Activated CD8-positive, alpha-beta T cell treated with anti-CD3 and anti-CD28 coated beads for 36 hours (primary cell): ENCODE measurements around the gene SLC16A6. TPM values are rescaled to one million over a fixed set of nuclear protein-coding genes. Genes with fewer than 3 reads are reported as not detected.
"Not testable (repeated sequence)": the region's sequence is repeated elsewhere in the genome, so short reads cannot be mapped to it uniquely, and the experiment has no call there.

Source experiments
- ATAC-seq: fragments of 200-7000 bp; cut with Tn5 transposase; one replicate; pipeline ENCODE4 v1.10.0; 2021; ENCODE audit warnings: mild to moderate bottlenecking, moderate library complexity
- CTCF ChIA-PET: fragments of 350-600 bp; sonication (Branson Sonifier 250); formaldehyde crosslinking; loops from one replicate; lab custom pipeline; 2021; ENCODE audit warnings: antibody characterized with exemption; lab: Charles Lee
- POLR2A ChIA-PET: fragments of 350-600 bp; sonication (Branson Sonifier 250); formaldehyde crosslinking; loops from one replicate; lab custom pipeline; 2021; ENCODE audit warnings: antibody characterized with exemption; lab: Charles Lee
- DNase-seq: peaks from one replicate; pipeline ENCODE4 v3.0.0-alpha.2; 2020
- H3K27ac Mint-ChIP-seq: one replicate; pipeline ENCODE4 v1.8.0; 2021; ENCODE audit warnings: mild to moderate bottlenecking, mixed read lengths
- H3K27me3 Mint-ChIP-seq: one replicate; pipeline ENCODE4 v1.8.0; 2021; ENCODE audit warnings: mixed read lengths
- H3K36me3 Mint-ChIP-seq: one replicate; pipeline ENCODE4 v1.8.0; 2021; ENCODE audit warnings: low read depth, mixed read lengths
- H3K4me1 Mint-ChIP-seq: one replicate; pipeline ENCODE4 v1.8.0; 2021; ENCODE audit warnings: low read depth, mixed read lengths
- H3K4me3 Mint-ChIP-seq: one replicate; pipeline ENCODE4 v1.8.0; 2021; ENCODE audit warnings: mild to moderate bottlenecking, moderate library complexity, mixed read lengths
- H3K9me3 Mint-ChIP-seq: one replicate; pipeline ENCODE4 v1.8.0; 2021; ENCODE audit warnings: mixed read lengths
- CTCF ChIP-seq: fragments of 200-600 bp; IDR thresholded peaks from one replicate; pipeline ENCODE4 v1.8.0; 2022; ENCODE audit warnings: antibody characterized with exemption, mild to moderate bottlenecking
- intact Hi-C: fragments of 100-400 bp; cut with micrococcal nuclease; formaldehyde crosslinking; loops from one replicate; pipeline ENCODE4 v1.10.0; 2022
- total RNA-seq, 2 experiments: library from RNA; stranded (reverse); gene quantifications; one replicate each; pipeline ENCODE4 v1.2.3, GENCODE V29; 2021

Gene SLC16A6
- 1 to 10 TPM; 2.3 to 2.8 TPM for total RNA-seq

GRCh38 chr17:68290955-68291835 lies at the start of gene SLC16A6, which contains the start of gene ARSG:
SLC16A6 (minus strand) TSS chr17:68291127; CDS start chr17:68278320, 12,807 bp downstream.
ARSG (plus strand) TSS chr17:68291495; CDS start chr17:68307494, 15,999 bp downstream.
- ChIA-PET CTCF (interaction anchor here (0.9 to 3.3 kb wide), 8 partner anchors 28 to 146 kb away, joined by 3 to 23 read pairs (median 6); no protein-coding TSS in a partner anchor), POLR2A (interaction anchor here (0.5 to 4.0 kb wide), 30 partner anchors 13 to 211 kb away, joined by 3 to 31 read pairs (median 4); partner anchors contain the start of genes AMZ2 and WIPI1)
- peak within 1 kb of the TSS; percentile 96 for H3K27ac Mint-ChIP-seq
- no peaks in the 10 kb centered on the region for H3K27me3 Mint-ChIP-seq
- TF ChIP-seq CTCF, result no peak
- H3K9me3 Mint-ChIP-seq, result no peaks in the 10 kb centered on the region
- peak within 1 kb of the TSS; percentile 94 for H3K4me3 Mint-ChIP-seq
- peaks cover 4% of the 10 kb centered on the region for H3K36me3 Mint-ChIP-seq
- intact Hi-C loops, result loop anchor here (5.0 to 10.0 kb wide), 2 partner anchors 66 to 144 kb away; no protein-coding TSS in a partner anchor
- DNase-seq (peak; percentile 89), ATAC-seq (peak; percentile 52)
- peaks cover 56% of the 10 kb centered on the region for H3K4me1 Mint-ChIP-seq

- Mint-ChIP-seq H3K4me1 (peaks cover 2% of the 10 kb centered on the region), H3K4me3 (no peak overlapping the region), H3K9me3 (peaks cover 13% of the 10 kb centered on the region), H3K27me3 (no peaks in the 10 kb centered on the region), H3K36me3 (peaks cover 10% of the 10 kb centered on the region), H3K27ac (no peak overlapping the region)
- TF ChIP-seq CTCF, result no peak
- intact Hi-C loops, result no loop called here
- DNase-seq (no peak), ATAC-seq (no peak)
- POLR2A ChIA-PET, result no interaction called here
- CTCF ChIA-PET, result interaction anchor here (0.8 to 1.5 kb wide), 3 partner anchors 9 kb away, joined by 3 to 5 read pairs (median 5); no protein-coding TSS in a partner anchor
Measured at GRCh38 chr17:68334393-68334792, 43.5 kb upstream of the SLC16A6 start.

- H3K27me3 Mint-ChIP-seq, POLR2A ChIA-PET, H3K36me3 Mint-ChIP-seq, H3K4me1 Mint-ChIP-seq, CTCF ChIA-PET, DNase-seq, H3K4me3 Mint-ChIP-seq, intact Hi-C loops, ATAC-seq, H3K27ac Mint-ChIP-seq: not testable (repeated sequence)
- peaks cover 13% of the 10 kb centered on the region for H3K9me3 Mint-ChIP-seq
Measured at GRCh38 chr17:68331932-68332331, 41.0 kb upstream of the SLC16A6 start.

GRCh38 chr17:68329331-68329730 lies 38.4 kb upstream of the SLC16A6 start:
- no peak for DNase-seq
- H3K4me1 Mint-ChIP-seq, result peaks cover 12% of the 10 kb centered on the region
- H3K36me3 Mint-ChIP-seq, result peaks cover 10% of the 10 kb centered on the region
- no peak for TF ChIP-seq CTCF
- intact Hi-C loops, result no loop called here
- H3K27me3 Mint-ChIP-seq, result no peaks in the 10 kb centered on the region
- no peak overlapping the region for H3K4me3 Mint-ChIP-seq
- POLR2A ChIA-PET, result no interaction called here
- peaks cover 13% of the 10 kb centered on the region for H3K9me3 Mint-ChIP-seq
- H3K27ac Mint-ChIP-seq, result no peak overlapping the region
- CTCF ChIA-PET, result interaction anchor here (0.6 to 2.7 kb wide), 3 partner anchors 12 to 103 kb away, joined by 3 to 10 read pairs (median 5); no protein-coding TSS in a partner anchor
- no peak for ATAC-seq

GRCh38 chr17:68328676-68329075 lies 37.7 kb upstream of the SLC16A6 start:
- intact Hi-C loops, result no loop called here
- Mint-ChIP-seq H3K27ac (no peak overlapping the region), H3K27me3 (no peaks in the 10 kb centered on the region), H3K36me3 (peaks cover 10% of the 10 kb centered on the region), H3K9me3 (peaks cover 13% of the 10 kb centered on the region), H3K4me1 (peaks cover 15% of the 10 kb centered on the region), H3K4me3 (no peak overlapping the region)
- ATAC-seq (no peak), DNase-seq (no peak)
- ChIA-PET CTCF (interaction anchor here (1.4 to 2.7 kb wide), 2 partner anchors 104 to 107 kb away, joined by 3 to 10 read pairs; no protein-coding TSS in a partner anchor), POLR2A (interaction anchor here (0.8 kb wide), 1 partner anchor 21 kb away, joined by 4 read pairs; no protein-coding TSS in a partner anchor)
- no peak for TF ChIP-seq CTCF
